HepG2 (cell line): Measurements from ENCODE around the gene HAUS7. TPM values are rescaled to one million over a fixed set of nuclear protein-coding genes. Genes with fewer than 3 reads are reported as not detected.
A peak's percentile ranks its signal among the peaks of the same experiment; 100 is the strongest.

Experiments used
- ELF4 ChIP-seq: sonication (generic); formaldehyde crosslinking; IDR thresholded peaks from 2 replicates; pipeline ENCODE4 v1.5.0; 2020; ENCODE audit warnings: missing genetic modification reagents, mild to moderate bottlenecking, moderate library complexity, borderline replicate concordance
- EP300 ChIP-seq, 3 experiments: sonication (generic) in 1 of 3; formaldehyde crosslinking in 1 of 3; IDR thresholded peaks; 2 replicates each; pipeline versions ENCODE4 v1.5.1 to v1.6.1; 2011 to 2020; ENCODE audit warnings: low read depth in 2 of 3, low read length in 2 of 3, borderline replicate concordance in 1 of 3, improper control_type of control experiment in 1 of 3, mild to moderate bottlenecking in 1 of 3, missing genetic modification reagents in 1 of 3, moderate library complexity in 1 of 3
- MEF2D ChIP-seq: sonication (generic); formaldehyde crosslinking; IDR thresholded peaks from 2 replicates; pipeline ENCODE4 v1.5.1; 2020; ENCODE audit warnings: mild to moderate bottlenecking, missing genetic modification reagents
- PHB2 ChIP-seq: fragments of 450-650 bp; IDR thresholded peaks from 2 replicates; pipeline ENCODE4 v1.6.1; 2018; ENCODE audit not compliant: partially characterized antibody
- RBAK ChIP-seq: sonication (generic); formaldehyde crosslinking; IDR thresholded peaks from 2 replicates; pipeline ENCODE4 v1.5.1; 2020; ENCODE audit warnings: mild to moderate bottlenecking, missing genetic modification reagents
- SOX6 ChIP-seq, 2 experiments: fragments of 450-650 bp in 1 of 2; sonication (generic) in 1 of 2; formaldehyde crosslinking in 1 of 2; IDR thresholded peaks; 2 replicates each; pipeline versions ENCODE4 v1.4.0 to v1.6.1; 2017 to 2020; ENCODE audit warnings: antibody characterized with exemption in 1 of 2, mild to moderate bottlenecking in 1 of 2, missing genetic modification reagents in 1 of 2
- ZFAT ChIP-seq: sonication (generic); formaldehyde crosslinking; conservative IDR thresholded peaks from 2 replicates; pipeline ENCODE4 v1.8.1; 2023; ENCODE audit warnings: missing genetic modification reagents, inconsistent platforms
- ZHX1 ChIP-seq: sonication (generic); formaldehyde crosslinking; IDR thresholded peaks from 2 replicates; pipeline ENCODE4 v1.8.1; 2022; ENCODE audit warnings: low read depth, mild to moderate bottlenecking, missing genetic modification reagents
- ZKSCAN1 ChIP-seq: fragments of 150-350 bp; IDR thresholded peaks from 2 replicates; pipeline ENCODE4 v1.6.1; 2014; ENCODE audit warnings: low read length
- ZNF101 ChIP-seq: sonication (generic); formaldehyde crosslinking; IDR thresholded peaks from 2 replicates; pipeline ENCODE4 v1.4.0; 2020; ENCODE audit warnings: mild to moderate bottlenecking, low read depth, missing genetic modification reagents, borderline replicate concordance
- ZNF430 ChIP-seq: sonication (generic); formaldehyde crosslinking; IDR thresholded peaks from 2 replicates; pipeline ENCODE4 v1.9.0; 2021; ENCODE audit warnings: mild to moderate bottlenecking, missing genetic modification reagents
- ZNF460 ChIP-seq: sonication (generic); formaldehyde crosslinking; IDR thresholded peaks from 2 replicates; pipeline ENCODE4 v1.5.1; 2020; ENCODE audit warnings: missing genetic modification reagents, mild to moderate bottlenecking, borderline replicate concordance
- ZNF510 ChIP-seq: sonication (generic); formaldehyde crosslinking; IDR thresholded peaks from 2 replicates; pipeline ENCODE4 v1.4.0; 2020; ENCODE audit warnings: low read depth, mild to moderate bottlenecking, missing genetic modification reagents
- ZNF704 ChIP-seq: sonication (generic); formaldehyde crosslinking; IDR thresholded peaks from 2 replicates; pipeline ENCODE4 v1.8.1; 2023; ENCODE audit warnings: mild to moderate bottlenecking, inconsistent platforms, moderate library complexity, missing genetic modification reagents, borderline replicate concordance
- ZNF713 ChIP-seq: sonication (generic); formaldehyde crosslinking; IDR thresholded peaks from 2 replicates; pipeline ENCODE4 v1.4.0; 2020; ENCODE audit warnings: mild to moderate bottlenecking, missing genetic modification reagents
- ZNF776 ChIP-seq: sonication (generic); formaldehyde crosslinking; IDR thresholded peaks from 2 replicates; pipeline ENCODE4 v1.4.0; 2020; ENCODE audit warnings: mild to moderate bottlenecking, missing genetic modification reagents
- ZNF83 ChIP-seq: sonication (generic); formaldehyde crosslinking; IDR thresholded peaks from 2 replicates; pipeline ENCODE4 v1.4.0; 2020; ENCODE audit warnings: missing genetic modification reagents, mild to moderate bottlenecking, borderline replicate concordance
- polyA plus RNA-seq, 8 experiments: library from polyadenylated mRNA; depleted of rRNA in 3 of 8; stranded (reverse) in 7 of 8; unstranded in 1 of 8; fragments of >200 nt; fragmentation: Illumina TruSeq in 4 of 8; extraction: Trizol in 4 of 8; gene quantifications; 2 replicates each; pipeline versions ENCODE4 v1.2.1 to v1.2.3, GENCODE V29; 2011 to 2016; ENCODE audit warnings: low read depth in 4 of 8, missing spikeins in 1 of 8, mixed read lengths in 1 of 8; ENCODE audit not compliant: insufficient read depth in 1 of 8
- total RNA-seq, 5 experiments: library from RNA; depleted of rRNA; stranded (reverse); fragments of >200 nt; fragmentation: Illumina TruSeq; extraction: Trizol; gene quantifications; 2 replicates each; pipeline ENCODE4 v1.2.3, GENCODE V29; 2016; ENCODE audit warnings: low read depth in 1 of 5
- TF ChIP-seq, protein P1 (sequence below): sonication (generic); formaldehyde crosslinking; IDR thresholded peaks from 2 replicates; pipeline ENCODE4 v1.5.1; 2020; ENCODE audit warnings: missing genetic modification reagents, mild to moderate bottlenecking, borderline replicate concordance
- TF ChIP-seq, protein P2 (sequence below): sonication (generic); formaldehyde crosslinking; IDR thresholded peaks from 2 replicates; pipeline ENCODE4 v1.5.1; 2020; ENCODE audit warnings: missing genetic modification reagents, mild to moderate bottlenecking, borderline replicate concordance

HAUS7 gene
- total and polyA plus RNA-seq, 2 of the 13 experiments (the other 11 are each of a cell fraction or from before 2014, with no cell fraction given): 10.9 to 42.4 TPM

DNA sequence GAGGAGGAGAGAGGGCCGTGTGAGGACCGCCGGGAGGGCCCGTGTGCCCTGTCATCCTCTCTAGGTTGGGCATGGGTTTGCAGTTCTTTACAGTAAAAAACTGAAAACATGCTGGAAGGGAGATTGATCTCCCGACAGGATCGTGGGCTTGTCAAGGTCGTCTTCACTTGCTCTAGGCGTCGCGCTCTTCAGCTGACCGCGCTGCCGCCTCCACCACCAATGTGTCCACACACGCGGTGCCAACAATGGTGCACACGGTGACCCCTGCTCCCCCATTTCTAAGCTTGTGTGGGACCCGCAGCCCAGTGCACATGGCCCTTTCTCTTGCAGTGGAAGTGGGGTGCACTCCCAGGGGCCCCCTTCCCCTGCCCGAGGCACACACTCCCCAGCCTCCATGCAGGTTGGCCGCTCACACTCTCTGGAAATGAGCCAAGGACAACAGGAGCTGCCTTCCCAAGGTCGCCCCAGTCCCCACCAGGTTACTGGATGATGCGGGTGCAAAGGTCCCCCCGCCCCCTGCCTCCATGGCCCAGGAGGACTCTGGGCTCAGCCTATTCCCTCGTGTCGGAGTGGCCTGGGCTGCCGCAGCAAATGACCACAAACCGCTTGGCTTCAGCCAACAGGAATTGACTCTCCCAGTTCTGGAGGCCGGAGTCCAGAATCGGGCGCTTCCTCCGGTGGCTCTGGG, 60.8 kb downstream of the HAUS7 start (continued):
- TF ChIP-seq, protein P1, sequence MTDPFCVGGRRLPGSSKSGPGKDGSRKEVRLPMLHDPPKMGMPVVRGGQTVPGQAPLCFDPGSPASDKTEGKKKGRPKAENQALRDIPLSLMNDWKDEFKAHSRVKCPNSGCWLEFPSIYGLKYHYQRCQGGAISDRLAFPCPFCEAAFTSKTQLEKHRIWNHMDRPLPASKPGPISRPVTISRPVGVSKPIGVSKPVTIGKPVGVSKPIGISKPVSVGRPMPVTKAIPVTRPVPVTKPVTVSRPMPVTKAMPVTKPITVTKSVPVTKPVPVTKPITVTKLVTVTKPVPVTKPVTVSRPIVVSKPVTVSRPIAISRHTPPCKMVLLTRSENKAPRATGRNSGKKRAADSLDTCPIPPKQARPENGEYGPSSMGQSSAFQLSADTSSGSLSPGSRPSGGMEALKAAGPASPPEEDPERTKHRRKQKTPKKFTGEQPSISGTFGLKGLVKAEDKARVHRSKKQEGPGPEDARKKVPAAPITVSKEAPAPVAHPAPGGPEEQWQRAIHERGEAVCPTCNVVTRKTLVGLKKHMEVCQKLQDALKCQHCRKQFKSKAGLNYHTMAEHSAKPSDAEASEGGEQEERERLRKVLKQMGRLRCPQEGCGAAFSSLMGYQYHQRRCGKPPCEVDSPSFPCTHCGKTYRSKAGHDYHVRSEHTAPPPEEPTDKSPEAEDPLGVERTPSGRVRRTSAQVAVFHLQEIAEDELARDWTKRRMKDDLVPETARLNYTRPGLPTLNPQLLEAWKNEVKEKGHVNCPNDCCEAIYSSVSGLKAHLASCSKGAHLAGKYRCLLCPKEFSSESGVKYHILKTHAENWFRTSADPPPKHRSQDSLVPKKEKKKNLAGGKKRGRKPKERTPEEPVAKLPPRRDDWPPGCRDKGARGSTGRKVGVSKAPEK: no peak
- TF ChIP-seq ZNF83: no peak
- TF ChIP-seq EP300 (IDR thresholded peaks at IDR 0.05; ENCODE audit: low read depth in 2 of 2, low read length in 2 of 2): peak in 1 of 2 experiments; percentile 38; a peak in 1 of 4 replicates
- TF ChIP-seq EP300 (CRISPR knock-in tag; IDR thresholded peaks at IDR 0.05; ENCODE audit: borderline replicate concordance): no peak
- TF ChIP-seq ZNF430 (CRISPR knock-in tag): peak; percentile 21; the same call in 1 of the 2 replicates
- no peak for TF ChIP-seq ZNF704 (CRISPR knock-in tag)
- no peak for TF ChIP-seq ZNF101 (CRISPR knock-in tag)
- TF ChIP-seq ZNF460 (CRISPR knock-in tag): no peak
- no peak for TF ChIP-seq ZFAT
- TF ChIP-seq SOX6 (IDR thresholded peaks at IDR 0.05): no peak
- TF ChIP-seq SOX6 (CRISPR knock-in tag; IDR thresholded peaks at IDR 0.05): 0 out of 2 replicates have a peak, but pooled peaks have one; percentile 27
- no peak for TF ChIP-seq ZNF713 (CRISPR knock-in tag)
- 0 out of 2 replicates have a peak, but pooled peaks have one; percentile 51 for TF ChIP-seq ZHX1 (CRISPR knock-in tag)
- TF ChIP-seq PHB2: no peak
- TF ChIP-seq, protein P2, sequence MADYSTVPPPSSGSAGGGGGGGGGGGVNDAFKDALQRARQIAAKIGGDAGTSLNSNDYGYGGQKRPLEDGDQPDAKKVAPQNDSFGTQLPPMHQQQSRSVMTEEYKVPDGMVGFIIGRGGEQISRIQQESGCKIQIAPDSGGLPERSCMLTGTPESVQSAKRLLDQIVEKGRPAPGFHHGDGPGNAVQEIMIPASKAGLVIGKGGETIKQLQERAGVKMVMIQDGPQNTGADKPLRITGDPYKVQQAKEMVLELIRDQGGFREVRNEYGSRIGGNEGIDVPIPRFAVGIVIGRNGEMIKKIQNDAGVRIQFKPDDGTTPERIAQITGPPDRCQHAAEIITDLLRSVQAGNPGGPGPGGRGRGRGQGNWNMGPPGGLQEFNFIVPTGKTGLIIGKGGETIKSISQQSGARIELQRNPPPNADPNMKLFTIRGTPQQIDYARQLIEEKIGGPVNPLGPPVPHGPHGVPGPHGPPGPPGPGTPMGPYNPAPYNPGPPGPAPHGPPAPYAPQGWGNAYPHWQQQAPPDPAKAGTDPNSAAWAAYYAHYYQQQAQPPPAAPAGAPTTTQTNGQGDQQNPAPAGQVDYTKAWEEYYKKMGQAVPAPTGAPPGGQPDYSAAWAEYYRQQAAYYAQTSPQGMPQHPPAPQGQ (CRISPR knock-in tag): no peak
- TF ChIP-seq ZNF510 (CRISPR knock-in tag): no peak
- no peak for TF ChIP-seq RBAK (CRISPR knock-in tag)
- TF ChIP-seq MEF2D: no peak
- no peak for TF ChIP-seq ZNF776 (CRISPR knock-in tag)
- TF ChIP-seq ZKSCAN1: no peak
- TF ChIP-seq ELF4 (CRISPR knock-in tag): no peak
